Stimulated activated CD4-positive, alpha-beta T cell treated with anti-CD3 and anti-CD28 coated beads, TNF-alpha, amount 100 ng/mL, for 1 hour (primary cell): ENCODE data around the gene WASHC4.

ENCODE experiments used
- DNase-seq, 3 donors: peaks; one replicate each; pipeline ENCODE4 v3.0.0-alpha.2; 2020; ENCODE audit warnings: low read depth in 3 of 3, low spot score in 1 of 3

Gene WASHC4

GRCh38 chr12:105205322-105206048 is 98.0 kb downstream of the WASHC4 start:
- DNase-seq = no peak

- DNase-seq = no peak
Measured at GRCh38 chr12:105206686-105207374, 99.3 kb downstream of the WASHC4 start.

- DNase-seq = no peak
Measured at GRCh38 chr12:105209091-105209490, 101.6 kb downstream of the WASHC4 start.

GRCh38 chr12:105212438-105212837 is 104.9 kb downstream of the WASHC4 start:
- no peak for DNase-seq

GRCh38 chr12:105214148-105214547 is 106.6 kb downstream of the WASHC4 start:
- DNase-seq = no peak

- DNase-seq = no peak
Measured at GRCh38 chr12:105214670-105215375, 107.3 kb downstream of the WASHC4 start.

GRCh38 chr12:105218434-105218833 is 110.9 kb downstream of the WASHC4 start:
- DNase-seq = no peak
